Calu3 (cell line): Measurements from ENCODE around the gene MYO3B. TPM values are rescaled to one million over a fixed set of nuclear protein-coding genes. Genes with fewer than 3 reads are reported as not detected.

Source experiments
- BruUV-seq: library from RNA; stranded (reverse); fragments of 400-500 nt; replicated peaks from 2 replicates; lab custom pipeline; 2021; lab: Mats Ljungman, UMichigan
- CTCF ChIA-PET: fragments of 300-600 bp; sonication (Branson Sonifier 250); formaldehyde crosslinking; loops from one replicate; lab custom pipeline; 2022; ENCODE audit warnings: antibody characterized with exemption; lab: Charles Lee
- DNase-seq: peaks from one replicate; pipeline ENCODE4 v3.0.0; 2022
- H3K27ac Mint-ChIP-seq: one replicate; pipeline ENCODE4 v1.8.0; 2022; ENCODE audit warnings: mixed read lengths; ENCODE audit not compliant: unreplicated experiment
- H3K27me3 Mint-ChIP-seq: one replicate; pipeline ENCODE4 v1.8.0; 2022; ENCODE audit warnings: mixed read lengths; ENCODE audit not compliant: unreplicated experiment
- H3K36me3 Mint-ChIP-seq: one replicate; pipeline ENCODE4 v1.8.0; 2022; ENCODE audit warnings: mild to moderate bottlenecking, moderate library complexity, mixed read lengths; ENCODE audit not compliant: insufficient read depth, unreplicated experiment
- H3K4me1 Mint-ChIP-seq: one replicate; pipeline ENCODE4 v1.8.0; 2022; ENCODE audit warnings: mild to moderate bottlenecking, low read depth, mixed read lengths; ENCODE audit not compliant: unreplicated experiment
- H3K4me3 Mint-ChIP-seq: one replicate; pipeline ENCODE4 v1.8.0; 2022; ENCODE audit warnings: mild to moderate bottlenecking, low read depth, moderate library complexity, mixed read lengths; ENCODE audit not compliant: unreplicated experiment
- H3K9me3 Mint-ChIP-seq: one replicate; pipeline ENCODE4 v1.8.0; 2022; ENCODE audit warnings: low read depth, mixed read lengths; ENCODE audit not compliant: unreplicated experiment
- CTCF ChIP-seq: fragments of 200-600 bp; IDR thresholded peaks from one replicate; pipeline ENCODE4 v1.8.0; 2022; ENCODE audit warnings: antibody characterized with exemption; ENCODE audit not compliant: unreplicated experiment
- intact Hi-C: fragments of 100-400 bp; cut with micrococcal nuclease; formaldehyde crosslinking; loops from one replicate; pipeline ENCODE4 v1.10.0; 2022; ENCODE audit not compliant: unreplicated experiment
- total RNA-seq: library from RNA; stranded (reverse); gene quantifications from 2 replicates; pipeline ENCODE4 v1.2.3, GENCODE V29; 2022

Gene MYO3B
- total RNA-seq, 1 experiment from 2014 or later = 5.0 TPM

GRCh38 chr2:170651624-170652325, 473.8 kb downstream of the MYO3B start:
- Mint-ChIP-seq H3K36me3 (no peaks in the 10 kb centered on the region), H3K27ac (no peak overlapping the region), H3K9me3 (no peaks in the 10 kb centered on the region), H3K27me3 (no peaks in the 10 kb centered on the region), H3K4me3 (no peak overlapping the region), H3K4me1 (no peaks in the 10 kb centered on the region)
- DNase-seq = no peak
- no peak for TF ChIP-seq CTCF
- CTCF ChIA-PET = interaction anchor here (0.7 kb wide), 1 partner anchor 10 kb away, joined by 3 read pairs; no protein-coding TSS in a partner anchor
- intact Hi-C loops = no loop called here
- BruUV-seq = no TSS peak

GRCh38 chr2:170652637-170653417, 474.9 kb downstream of the MYO3B start:
- H3K4me3 Mint-ChIP-seq = no peak overlapping the region
- intact Hi-C loops = no loop called here
- H3K36me3 Mint-ChIP-seq = no peaks in the 10 kb centered on the region
- DNase-seq = no peak
- no peaks in the 10 kb centered on the region for H3K9me3 Mint-ChIP-seq
- no peaks in the 10 kb centered on the region for H3K27me3 Mint-ChIP-seq
- no peaks in the 10 kb centered on the region for H3K4me1 Mint-ChIP-seq
- no TSS peak for BruUV-seq
- TF ChIP-seq CTCF = no peak
- CTCF ChIA-PET = no interaction called here
- no peak overlapping the region for H3K27ac Mint-ChIP-seq

GRCh38 chr2:170656669-170657068, 478.7 kb downstream of the MYO3B start:
- no peaks in the 10 kb centered on the region for H3K9me3 Mint-ChIP-seq
- no peak overlapping the region for H3K27ac Mint-ChIP-seq
- CTCF ChIA-PET = no interaction called here
- no peaks in the 10 kb centered on the region for H3K36me3 Mint-ChIP-seq
- H3K4me1 Mint-ChIP-seq = no peaks in the 10 kb centered on the region
- no peak overlapping the region for H3K4me3 Mint-ChIP-seq
- intact Hi-C loops = no loop called here
- DNase-seq = no peak
- no TSS peak for BruUV-seq
- H3K27me3 Mint-ChIP-seq = no peaks in the 10 kb centered on the region
- no peak for TF ChIP-seq CTCF

GRCh38 chr2:170660409-170660808, 482.5 kb downstream of the MYO3B start:
- no peak overlapping the region for H3K4me3 Mint-ChIP-seq
- H3K9me3 Mint-ChIP-seq = no peaks in the 10 kb centered on the region
- no peak for DNase-seq
- BruUV-seq = no TSS peak
- H3K36me3 Mint-ChIP-seq = no peaks in the 10 kb centered on the region
- no peak overlapping the region for H3K27ac Mint-ChIP-seq
- intact Hi-C loops = no loop called here
- H3K4me1 Mint-ChIP-seq = no peaks in the 10 kb centered on the region
- no peaks in the 10 kb centered on the region for H3K27me3 Mint-ChIP-seq
- TF ChIP-seq CTCF = no peak
- CTCF ChIA-PET = interaction anchor here (0.6 to 0.7 kb wide), 2 partner anchors 978 to 1340 kb away, joined by 3 read pairs; no protein-coding TSS in a partner anchor
